ENCODE data around the gene GDF10.

Gene GDF10

DNA sequence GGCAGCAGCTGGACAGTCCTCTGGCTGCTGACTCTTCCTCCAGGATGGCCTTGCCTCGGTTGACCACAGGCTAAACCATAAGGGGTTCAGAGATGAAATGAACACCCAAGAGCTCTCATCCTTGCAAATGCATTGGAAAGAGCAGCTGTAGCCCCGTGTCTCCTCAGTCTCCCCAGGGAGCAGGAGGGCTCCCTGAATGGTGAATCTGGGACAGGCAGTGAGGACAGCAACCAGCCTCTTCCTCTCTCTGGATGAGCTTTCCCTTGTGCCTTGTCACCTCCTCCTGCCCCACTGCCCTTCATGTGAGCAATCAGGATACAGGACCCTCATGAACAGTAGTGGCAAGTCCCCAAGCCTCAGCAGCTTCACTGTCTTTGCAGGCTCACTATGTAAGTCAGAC is 23.9 kb upstream of the GDF10 start:
- DNase-seq = no peak

DNA sequence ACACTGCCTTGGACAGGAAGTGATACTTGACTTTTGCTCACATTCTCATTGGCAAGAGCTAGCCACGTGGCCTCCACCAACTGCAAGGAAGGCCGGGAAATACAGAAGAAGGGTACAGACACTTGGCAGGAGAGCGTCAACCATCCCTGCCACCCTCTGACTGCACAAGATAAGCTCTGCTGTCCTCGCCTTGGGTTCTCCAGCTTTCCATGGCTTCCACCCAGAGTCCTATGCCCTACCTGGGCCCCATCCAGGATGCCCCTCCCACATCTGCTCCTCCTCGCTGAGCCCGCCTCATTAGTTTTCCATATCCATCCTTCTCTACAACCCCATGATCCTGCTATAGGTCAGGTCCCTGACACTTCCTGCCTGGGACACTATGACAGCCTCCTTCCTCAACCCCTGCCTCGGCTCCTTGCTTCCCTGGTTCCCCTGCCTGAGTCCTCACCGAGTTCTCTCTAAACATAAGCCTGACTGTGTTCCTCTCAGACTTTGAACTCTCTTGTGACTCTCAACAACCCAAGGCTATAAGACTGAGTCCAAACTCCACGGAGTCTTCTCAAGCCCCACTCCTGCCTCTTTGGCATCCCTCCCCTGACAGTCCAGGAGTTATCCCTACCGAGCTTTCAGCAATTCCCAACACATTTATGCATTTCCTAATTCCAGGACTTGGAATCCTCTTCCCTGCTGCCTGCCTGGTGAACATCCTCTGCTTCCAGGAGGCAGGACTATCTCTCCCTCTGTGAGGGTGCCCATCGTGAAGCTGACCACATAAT is 23.2 kb upstream of the GDF10 start:
- no peak for DNase-seq

DNA sequence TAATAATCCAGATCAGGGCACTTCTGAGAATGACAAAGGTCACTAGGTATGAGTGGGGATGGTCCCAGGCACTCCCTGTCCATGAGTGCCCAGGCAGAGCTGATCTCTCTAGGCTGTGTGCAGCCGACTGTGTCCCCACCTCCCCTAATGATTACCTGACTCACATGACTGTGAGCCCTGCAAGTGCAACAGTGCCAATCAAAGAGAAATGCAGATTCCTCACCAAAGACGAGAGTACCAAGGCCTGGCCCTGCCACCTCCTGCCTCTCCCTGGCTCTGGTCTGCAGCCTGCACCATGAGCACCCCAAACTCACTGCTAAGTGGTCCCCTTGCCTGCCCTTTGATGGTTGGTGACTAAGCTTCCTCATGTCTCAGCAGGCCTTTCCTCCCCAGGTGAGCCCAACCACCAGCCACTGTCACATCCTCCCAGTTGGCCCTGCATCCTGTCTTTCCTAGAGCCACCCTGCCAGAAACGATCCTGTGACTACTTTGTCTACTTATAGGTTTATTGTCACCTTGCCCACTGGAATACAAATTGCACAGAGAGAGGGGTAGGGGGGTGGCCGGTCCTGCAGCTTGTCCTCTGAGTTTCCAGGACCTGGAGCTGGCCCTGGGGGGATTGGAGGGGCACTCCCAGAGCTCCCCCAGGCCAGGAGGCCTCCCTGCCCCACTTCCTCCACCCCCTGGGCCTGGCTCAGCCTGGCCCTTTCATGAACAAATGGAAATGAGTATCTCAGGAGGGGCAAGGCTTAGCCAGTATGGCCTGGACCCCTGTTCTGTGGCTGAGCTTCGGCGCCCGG is 22.4 kb upstream of the GDF10 start:
- DNase-seq = no peak

DNA sequence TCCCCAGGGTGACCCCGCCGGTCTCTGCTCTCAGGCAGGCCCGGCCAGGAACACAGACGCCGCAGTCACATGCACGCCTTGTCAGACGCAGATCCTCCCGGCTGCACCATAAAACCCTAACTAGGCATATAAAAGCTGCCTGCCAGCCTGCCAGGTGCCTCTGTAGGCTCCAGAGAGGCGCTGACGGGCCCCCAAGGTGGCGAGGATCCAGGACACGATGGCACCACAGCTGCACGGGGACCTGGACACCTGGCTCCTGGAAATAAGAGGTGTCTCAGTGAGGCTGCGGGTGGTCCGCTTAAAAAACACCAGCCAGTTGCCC is 21.9 kb upstream of the GDF10 start:
- DNase-seq = no peak

DNA sequence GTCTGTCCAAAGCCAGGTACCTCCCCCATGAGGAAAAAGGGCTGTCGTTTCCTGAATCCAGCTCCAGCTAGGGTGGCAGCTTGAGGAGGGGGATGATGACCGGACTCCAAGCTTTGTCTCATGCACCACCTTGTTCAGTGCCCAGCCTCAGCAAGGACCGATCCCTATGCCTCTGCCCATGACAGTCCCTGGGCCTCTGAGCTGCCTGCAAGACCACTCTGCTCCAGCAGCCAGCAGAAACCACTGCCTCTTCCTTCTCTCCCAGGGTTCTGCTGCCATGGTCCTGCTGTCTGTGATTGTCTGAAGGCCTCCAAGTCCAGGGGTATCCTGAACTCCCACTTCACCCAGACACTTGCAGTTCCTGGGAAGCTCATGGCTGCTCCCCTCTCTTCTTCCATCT is 21.3 kb upstream of the GDF10 start:
- DNase-seq = no peak

DNA sequence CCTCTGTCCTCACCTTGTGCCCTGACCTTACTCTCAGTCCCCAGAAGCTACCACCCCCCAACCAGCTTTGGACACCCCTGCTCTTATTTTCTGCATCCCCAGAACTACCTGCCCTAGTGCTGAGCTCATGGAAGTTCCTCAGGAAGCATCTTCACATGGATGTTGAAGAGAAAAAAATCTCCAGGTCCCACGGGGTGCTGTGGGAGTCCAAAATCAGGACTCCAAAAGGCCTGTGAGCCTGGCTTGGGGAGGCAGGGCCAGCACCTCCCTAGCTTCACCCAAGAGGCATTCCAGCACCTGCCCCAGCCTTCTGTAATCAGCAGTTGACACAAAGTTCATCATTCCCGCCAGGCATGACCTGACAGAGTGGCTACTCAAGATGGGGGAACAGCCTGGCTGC is 20.7 kb upstream of the GDF10 start:
- DNase-seq = no peak

DNA sequence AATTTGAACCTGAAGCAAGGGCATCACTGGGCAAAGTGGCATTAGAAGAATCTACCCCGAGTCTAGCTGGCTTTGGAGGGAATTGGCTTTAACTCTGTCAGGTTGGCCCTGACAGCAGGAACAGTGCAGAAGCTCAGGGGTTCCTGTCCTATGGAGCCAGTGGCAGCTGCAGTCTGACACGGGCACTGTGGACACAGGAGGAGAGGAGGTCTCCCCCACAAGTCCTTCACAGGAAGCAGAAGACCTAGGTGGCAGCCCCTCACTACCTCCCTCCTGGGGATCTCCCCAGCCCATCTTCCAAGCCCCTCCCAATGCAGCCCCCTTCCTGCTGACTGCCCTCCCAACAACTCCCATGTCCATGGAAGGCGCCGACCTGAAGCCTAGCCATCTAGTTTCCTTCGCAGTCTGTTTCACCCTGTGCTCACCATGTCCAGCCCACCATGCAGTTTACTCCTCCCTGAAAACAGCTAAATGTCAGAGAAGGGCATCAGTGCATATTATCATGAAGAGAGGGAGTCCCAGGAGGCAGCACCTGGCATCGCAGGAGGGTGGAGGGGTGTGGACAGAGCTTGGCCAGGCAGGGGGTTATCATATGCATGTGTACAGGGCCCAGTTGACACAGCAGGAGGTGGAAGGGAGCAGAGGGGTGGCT is 17.9 kb upstream of the GDF10 start:
- DNase-seq = no peak

DNA sequence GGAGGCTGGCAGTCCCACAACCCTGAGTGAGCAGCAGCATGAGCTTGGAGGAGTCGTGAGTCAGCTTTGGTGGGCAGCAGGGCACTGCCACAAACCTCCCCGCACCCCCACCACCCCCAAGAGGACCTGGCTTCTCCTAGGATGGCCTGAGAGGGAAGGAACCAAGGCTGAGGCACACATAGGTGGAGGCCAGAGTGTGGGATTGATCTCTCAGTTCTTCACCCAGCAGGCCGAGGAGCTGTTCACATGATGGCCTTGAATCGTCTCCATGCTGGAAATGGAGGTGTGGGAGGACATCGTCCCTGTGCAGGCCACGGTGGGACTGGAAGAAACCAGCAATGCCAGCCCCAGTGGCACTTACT is 17.4 kb upstream of the GDF10 start:
- DNase-seq = no peak

DNA sequence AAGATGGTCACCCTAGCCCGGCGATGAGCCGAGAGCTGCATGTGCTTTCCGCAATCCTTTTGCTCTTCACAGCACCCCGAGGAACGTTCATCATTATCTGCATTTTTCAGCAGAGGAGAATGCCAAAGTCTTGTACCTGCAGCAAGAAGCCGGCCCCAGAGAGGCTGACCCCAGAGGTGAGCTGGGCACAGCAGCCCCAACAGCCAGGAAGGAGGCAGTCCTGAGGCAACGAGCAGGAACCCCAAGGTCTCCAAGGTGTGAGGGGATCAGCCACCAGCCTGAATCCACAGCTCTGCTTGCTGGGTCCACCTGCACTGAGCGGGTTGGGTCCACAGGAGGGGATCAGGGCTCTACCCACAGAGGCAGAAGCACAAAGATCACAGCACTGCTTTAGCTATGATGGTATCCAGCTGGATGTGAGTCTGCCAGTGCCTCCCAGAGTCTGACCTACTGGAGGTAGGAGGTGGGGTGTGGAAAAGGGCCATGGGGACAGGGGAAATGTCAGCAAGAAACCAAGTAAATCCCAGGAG is 16.8 kb upstream of the GDF10 start:
- DNase-seq = no peak

DNA sequence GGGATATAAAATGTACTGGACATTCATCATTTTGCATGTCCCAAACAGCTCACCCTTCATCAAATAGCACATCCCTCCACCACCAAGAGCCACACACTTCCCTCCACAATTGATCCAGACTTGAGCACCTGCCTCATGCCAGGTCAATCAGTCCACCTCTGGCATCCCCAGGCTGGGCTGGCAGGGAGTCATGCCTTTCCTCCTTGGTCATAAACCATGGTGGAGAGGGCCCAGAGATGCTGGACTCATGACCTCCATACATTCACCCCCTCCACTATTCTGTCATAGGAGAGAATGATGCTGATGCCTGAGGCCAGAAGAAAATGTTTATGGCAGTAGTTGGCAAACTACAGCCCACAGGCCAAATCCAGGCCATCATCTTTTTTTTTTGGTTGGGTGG is 16.1 kb upstream of the GDF10 start:
- no peak for DNase-seq

DNA sequence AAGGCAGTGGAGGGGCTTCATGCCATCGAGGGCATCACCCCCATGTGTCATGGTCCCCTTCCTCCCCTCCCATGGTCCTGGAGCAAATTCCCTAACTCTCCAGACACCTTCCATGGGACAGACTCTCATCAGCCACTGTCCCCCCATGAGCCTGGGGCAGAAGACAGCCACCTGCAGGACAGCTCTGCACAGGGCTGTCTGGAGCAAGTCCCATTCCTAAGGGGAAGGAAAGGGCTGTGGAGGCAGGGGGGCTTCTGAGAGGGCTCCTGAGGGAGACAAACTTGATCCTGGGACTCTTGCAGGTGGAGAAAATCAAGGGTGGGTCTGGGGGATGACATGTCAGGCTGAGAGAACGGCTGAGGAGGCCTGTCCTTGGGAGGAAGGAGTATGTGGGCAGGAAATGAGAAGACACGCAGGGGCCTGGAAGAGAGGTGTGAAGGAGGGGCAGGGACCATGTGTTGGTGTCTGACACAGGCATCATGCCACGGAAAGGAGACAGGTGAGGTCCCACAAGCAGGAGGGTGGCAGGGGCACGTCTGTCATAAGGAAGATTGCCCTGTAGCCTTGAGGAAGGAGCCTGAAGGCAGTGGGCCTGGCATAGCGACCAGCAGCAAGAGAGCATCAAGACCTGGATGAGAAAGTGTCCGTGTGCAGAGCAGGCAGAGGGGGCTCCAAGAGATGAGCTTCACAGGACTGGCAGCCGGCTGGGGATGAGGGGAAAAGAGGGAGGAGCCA is 14.4 kb upstream of the GDF10 start:
- DNase-seq = no peak

DNA sequence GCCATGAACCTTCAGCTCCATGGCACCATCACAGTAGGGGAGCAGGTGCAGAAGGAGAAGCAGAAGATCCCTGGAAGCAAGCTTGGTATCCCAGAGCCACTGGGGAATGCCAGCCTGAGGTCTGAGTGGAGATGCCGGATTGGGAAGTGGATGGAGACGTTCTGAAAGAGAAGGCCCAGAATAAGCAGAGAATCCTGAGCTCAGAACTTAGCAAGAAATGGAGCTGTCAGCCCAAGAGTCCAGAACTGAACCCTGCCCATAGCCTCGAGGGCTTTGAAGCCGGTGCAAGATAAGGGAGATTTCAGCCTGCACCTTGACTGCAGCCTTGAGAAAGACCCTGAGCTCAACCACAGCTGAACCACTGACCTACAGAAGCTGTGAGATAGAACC is 13.9 kb upstream of the GDF10 start:
- DNase-seq = no peak

DNA sequence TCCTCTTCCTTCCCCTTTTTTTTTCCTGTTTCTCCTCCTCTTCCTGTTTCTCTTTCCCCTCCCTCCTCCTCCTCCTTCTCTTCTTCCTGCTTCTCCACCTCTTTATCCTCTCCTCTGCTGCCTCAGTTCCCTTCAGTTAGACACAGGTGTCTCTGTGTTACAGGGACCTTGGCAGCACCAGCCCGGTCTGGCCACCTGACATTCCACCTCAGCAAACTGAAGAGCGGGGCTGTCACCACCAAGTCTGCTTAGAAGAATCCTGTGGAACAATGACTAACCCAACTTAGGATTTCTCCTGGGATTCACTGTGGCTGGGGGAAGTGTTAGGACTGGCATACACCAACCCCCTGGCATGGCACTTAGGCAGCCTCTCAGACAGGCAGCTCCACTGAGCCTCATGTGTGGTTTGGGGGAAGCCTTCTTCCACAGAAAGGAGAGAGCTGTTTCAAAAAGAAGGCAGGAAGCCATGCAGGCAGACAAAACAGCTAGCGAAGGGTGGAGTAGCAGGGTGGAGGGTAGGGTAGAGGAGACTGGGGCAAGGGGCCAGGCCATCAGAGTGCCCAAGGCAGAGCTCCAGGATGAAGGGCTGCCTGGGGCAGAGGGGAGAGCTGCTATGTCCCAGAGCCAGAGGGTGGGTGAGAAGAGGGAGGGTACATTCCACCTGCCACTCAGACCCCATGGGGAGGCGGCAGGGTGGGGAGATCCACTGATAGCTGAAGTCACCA is 13.2 kb upstream of the GDF10 start:
- no peak for DNase-seq

DNA sequence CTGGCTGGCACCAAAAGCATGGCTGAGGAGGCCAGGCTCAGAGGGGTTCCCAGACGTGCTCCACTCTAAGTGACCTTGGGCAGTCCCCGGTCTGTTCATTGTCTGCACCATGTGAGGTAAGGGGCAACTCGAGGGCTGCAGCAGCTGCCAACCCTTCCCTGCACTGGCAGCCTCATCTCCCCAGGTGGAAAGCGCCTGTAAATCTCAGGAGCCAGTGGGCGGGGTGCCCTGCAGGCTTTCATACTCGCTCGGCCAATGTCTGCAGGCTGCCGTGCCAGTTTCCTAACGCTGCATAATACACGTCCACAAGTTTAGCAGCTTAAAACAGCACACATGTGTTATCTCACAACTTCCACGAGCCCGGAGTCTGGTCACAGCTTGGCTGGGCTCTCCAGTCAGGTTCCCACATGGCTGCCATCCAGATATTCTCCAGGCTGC is 12.6 kb upstream of the GDF10 start:
- DNase-seq = no peak

DNA sequence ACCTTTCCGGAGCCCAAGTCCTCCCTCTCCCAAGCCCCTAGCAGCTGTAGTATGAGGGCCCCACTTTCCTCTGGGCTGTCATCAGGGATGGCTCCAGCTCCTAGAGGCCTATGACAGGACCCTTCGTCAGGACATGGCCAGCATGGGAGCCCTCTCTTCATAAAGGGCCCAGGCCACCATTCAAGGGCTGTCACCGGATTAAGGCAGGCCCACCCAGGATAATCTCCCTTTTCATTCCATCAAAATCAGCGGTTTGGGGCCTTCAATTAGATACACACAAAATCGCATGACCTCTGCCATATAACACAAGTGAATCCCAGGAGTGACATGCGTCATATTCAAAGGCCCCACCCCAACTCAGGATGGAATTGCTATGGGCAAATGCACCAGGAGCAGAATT is 12.2 kb upstream of the GDF10 start:
- DNase-seq = no peak

DNA sequence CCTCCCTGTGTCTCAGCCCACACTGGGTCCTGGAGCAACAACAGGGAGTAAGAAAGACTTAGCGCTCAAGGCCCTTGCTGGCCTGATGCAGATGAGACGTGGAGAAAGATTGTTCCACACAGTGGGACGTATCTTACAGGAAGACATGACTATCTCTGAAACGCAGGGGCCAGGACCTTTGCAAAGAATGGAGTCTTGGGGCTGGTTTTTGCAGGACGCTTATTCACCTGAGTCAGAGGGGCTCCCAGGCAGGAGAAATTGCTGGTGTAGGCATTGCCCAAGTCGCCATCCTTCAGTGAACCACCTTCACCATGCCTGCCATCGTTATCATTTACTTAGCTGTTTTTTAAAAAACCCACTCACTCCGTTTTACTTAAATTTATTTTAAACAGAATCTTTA is 11.8 kb upstream of the GDF10 start:
- no peak for DNase-seq

DNA sequence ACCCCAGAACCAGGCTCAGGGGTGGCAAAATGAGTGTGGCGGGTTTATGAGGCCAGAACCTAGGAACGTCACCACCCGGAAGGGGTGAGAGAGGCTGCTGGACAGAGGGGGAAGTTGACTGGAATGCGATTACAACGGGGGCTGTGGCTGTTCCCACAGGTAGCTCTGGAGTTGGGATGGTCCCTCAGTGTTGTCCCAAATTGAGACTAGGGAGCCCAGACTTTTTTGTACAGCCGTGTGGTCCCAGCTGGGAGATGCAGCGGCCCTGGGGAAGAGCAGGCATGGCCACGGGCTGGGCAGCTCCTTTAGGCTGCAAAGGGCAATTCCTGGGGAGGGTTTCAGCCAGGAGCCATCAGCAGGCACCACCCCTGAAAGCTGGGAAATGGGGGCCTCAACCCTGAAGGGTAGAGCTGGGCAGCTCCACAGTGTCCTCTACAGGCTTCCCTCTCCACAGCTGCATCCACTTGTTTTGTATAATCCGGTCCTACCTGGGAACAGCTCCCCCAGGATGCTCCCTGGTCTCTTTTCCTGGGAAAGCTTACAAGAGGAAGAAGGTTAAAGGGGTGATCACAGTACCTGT is 11.0 kb upstream of the GDF10 start:
- DNase-seq = no peak

DNA sequence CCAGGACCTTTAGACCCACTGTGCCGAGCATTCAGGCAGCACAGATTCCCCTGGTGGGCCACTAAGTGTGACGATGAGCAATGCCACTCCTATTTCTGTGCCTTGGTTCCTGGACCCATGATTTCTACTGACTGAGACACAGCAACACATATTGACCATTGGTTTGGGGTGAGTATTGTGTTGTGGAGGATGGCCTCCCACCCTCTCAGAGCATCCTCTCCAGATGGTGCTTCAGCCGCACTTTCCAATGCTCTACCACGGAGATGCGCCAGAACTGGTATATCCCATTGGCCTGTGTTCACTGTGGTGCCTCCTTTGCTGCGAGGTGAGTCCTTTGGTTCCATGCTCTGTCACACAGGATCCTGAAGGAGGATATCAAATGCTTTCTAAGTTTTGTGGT is 10.1 kb upstream of the GDF10 start:
- no peak for DNase-seq

DNA sequence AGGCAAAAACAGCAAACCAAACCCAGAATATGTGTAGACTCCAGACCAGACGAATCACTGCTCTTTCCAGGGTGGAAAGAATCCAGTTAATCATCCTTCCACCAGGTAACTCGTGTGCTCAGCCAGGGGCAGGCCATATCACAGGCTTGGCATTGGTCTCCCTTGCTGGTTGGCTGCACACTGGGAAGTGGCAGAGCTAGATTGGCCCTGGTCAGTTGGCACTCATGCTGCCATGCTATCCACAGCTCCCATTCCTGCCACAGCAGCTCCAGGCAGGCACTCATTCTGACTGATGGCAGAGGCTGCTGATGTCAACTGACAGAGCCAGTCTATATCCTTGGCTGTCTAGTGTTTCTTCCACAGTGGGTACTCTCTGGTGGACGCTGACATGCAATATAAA is 9.7 kb upstream of the GDF10 start:
- DNase-seq = no peak

DNA sequence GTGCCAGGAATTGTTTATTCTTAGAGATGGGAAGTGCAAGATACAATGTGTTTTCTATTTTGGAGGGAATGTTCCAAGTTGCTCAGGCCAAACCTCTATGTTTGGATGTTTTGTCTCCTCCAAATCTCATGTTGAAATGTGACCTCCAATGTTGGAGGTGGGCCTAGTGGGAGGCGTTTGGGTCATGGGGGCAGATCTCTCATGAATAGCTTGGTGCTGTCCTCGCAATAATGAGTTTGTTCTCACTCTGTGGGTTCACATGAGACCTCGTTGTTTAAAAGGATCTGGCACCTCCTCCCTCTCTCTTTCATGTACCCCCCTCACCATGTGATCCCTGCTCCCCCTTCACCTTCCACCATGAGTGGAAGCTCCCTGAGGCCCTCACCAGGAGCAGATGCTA is 8.3 kb upstream of the GDF10 start:
- DNase-seq = no peak

DNA sequence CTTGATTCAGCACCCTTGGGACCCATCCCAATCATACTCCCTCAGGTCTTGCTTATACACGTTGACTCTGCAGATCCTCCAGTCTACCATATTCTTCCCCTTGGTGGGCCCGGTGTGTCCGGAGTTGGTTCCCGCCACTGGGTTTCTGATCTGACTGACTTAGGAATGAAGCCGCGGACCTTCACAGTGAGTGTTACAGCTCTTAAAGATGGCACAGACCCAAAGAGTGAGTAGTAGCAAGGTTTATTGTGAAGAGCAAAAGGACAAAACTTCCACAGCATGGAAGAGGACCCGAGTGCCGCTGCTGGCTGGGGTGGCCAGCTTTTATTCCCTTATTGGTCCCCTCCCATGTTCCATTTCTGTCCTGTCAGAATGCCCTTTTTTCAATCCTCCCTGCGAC is 5.9 kb upstream of the GDF10 start:
- DNase-seq = no peak

DNA sequence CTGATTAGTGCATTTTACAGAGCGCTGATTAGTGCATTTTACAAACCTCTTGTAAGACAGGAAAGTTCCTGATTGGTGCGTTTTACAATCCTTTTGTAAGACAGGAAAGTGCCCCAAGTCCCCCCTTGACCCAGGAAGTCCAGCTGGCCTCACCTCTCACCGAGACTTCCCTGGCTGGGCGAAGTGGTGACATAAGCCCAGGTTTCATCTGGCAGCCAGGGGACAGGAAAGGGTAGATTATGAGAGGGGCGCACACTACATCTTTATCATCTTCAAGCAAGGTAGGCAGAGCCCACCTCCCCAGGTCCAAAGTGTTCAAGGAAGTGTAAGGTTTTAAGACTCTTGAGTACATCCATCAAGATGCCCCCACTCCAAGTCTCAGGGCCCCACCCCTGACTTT is 5.5 kb upstream of the GDF10 start:
- DNase-seq = no peak

Data from T-helper 9 cell (primary cell).